Erythroblast (primary cell): ENCODE measurements around the gene RPS6KA2.

ENCODE experiments used
- GATA1 ChIP-seq: IDR thresholded peaks from 2 replicates; pipeline ENCODE4 v1.6.1; 2011; ENCODE audit warnings: low read depth, mild to moderate bottlenecking, control low read depth, low read length, moderate library complexity
- POLR2A ChIP-seq: IDR thresholded peaks from 2 replicates; pipeline ENCODE4 v1.6.1; 2011; ENCODE audit warnings: mild to moderate bottlenecking, low read length

DNA sequence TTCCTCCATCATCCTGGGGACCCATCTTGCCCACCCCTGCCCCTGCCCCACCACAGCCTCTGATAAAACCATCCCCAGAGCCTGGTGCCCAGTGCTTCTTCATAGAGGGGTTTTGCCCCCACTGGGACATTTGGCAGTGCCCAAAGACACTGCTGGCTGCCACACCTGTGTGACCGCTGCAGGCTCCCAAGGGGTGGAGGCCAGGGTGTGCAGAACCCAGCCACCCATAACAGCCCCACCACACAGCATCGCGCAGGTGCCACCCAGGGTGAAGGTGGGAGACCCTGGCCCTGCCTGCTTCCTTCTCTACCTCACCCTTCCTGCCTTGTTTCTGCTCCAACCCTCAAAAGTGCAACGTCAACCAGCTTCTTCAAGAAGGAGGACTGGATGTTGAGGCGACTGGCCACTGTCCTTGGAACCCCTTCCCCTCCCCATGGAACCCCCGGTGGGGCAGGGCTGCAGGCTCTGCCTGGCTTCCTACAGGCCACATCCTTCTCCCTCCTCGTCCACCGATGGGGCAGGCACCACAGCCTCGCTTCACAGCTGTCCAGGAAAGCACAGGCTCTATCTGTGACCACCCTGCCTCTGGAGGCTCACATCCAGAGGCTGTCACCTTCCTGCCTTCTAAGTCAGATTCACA, 165.1 kb downstream of the RPS6KA2 start:
- no peak for TF ChIP-seq POLR2A
- TF ChIP-seq GATA1 = no peak
